NCI-H510A (cell line): ENCODE data around the gene NCAM1.

Experiments
- DNase-seq: peaks from one replicate; lab custom pipeline; 2025; lab: John Stamatoyannopoulos, UW

Gene NCAM1

DNA sequence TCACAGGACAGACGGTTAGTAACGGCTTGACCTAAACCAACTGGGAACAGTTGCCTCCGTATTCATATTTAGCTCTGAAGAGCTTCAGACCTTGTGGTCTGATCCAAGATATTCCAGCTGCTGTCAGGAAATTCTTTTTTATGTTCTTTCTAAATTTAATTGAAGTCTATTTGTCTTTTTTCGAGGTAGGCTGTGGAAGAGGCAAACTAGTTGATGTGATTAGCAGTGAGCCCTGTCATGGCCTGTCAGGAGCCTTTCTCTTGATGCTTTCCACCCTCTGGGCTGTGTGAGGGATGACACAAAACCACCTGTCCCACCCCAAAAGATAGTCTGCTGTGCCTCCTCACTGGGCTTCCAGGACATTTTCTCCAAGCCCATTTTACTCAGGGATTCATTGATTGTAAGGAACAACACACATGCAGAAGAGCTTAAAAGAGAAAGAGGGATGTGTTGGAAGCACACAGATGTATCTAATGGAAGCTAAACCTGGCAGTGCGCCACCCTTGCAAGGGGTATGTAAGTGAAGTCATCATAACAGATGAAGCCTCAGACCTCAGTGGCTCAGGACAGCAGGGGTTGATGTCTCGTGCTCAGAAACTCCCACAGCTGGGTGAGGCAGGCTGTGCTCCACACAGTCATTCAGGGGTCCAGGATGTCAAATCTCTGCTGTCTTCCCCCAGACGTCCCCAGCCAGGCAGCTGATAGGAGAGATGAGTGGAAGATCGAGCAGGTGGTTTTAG is 170.0 kb downstream of the NCAM1 start:
- no peak for DNase-seq

DNA sequence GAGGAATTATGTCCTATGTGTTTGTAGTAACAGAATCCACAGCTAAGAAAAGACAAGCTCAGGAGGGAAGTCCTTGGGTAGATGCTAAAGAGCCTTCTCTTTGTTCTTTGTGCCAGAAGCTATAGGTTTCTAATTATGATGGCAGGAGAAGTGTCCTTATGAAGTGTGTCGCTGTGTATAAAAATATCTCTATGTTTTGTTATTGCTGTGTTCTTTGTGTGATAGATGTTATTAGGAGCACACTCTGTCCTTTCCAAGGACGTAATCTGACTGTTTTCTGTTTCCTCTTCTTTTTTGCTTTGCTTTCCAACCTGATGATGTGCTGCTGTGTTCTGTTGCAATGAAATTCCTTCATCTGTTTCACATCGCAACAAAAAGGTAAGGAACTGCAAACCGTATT is 171.9 kb downstream of the NCAM1 start:
- DNase-seq = no peak

DNA sequence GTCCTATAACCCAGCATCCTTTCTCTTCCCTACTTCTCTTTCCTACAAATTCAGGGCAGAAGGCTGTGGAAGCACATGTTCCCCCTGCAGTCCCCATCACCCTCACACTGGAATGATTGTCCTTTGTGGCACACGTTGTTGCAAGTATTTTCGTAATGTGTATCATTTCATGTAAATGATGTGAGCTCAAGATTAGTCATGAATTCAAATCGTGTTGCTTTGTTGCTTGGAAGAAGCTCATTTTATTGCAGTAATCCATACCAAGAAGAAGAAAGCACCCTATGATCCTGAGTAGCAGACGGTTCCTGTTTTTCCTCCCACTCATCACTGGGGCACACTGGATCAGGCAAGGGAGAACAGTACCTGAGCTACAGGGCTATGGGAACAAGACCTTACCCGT is 173.4 kb downstream of the NCAM1 start:
- no peak for DNase-seq

DNA sequence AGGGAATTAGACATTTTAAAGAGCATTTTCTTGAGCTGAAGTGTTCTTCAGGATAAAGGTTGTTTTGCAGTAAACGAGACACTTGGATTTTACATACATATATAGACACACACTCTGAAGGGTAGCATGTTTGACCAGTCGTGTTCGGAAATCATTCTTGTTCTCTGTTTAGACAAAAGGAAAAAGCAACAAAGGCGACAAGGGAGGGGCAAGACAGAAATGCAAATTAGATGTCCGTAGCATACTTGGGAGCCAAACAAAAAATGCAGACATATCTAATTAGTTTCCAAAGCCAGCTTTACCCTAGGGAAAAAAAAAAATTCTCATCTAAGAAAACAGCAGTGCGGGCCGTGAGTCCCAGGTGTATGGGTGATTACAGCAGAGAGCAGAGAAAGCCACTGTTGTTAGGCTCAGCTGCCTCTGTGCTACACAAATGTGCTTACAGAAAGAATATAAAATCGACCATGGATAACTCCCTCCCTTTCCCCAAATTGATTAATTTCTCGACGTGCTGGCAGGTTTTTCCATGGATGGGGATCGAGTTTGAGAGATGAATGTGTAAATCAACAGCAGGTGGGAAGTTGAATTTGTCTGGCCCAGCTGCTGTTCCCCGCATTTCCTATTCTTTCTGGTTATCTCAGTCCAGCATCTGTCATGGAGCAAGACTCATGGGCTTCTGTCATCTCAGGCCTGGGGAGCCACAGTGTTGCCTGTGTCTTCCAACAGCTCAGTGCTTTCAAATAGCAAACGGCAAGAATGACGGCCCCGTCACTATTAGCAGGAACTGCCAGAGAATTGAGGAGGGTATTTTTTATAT is 176.7 kb downstream of the NCAM1 start:
- DNase-seq = no peak

DNA sequence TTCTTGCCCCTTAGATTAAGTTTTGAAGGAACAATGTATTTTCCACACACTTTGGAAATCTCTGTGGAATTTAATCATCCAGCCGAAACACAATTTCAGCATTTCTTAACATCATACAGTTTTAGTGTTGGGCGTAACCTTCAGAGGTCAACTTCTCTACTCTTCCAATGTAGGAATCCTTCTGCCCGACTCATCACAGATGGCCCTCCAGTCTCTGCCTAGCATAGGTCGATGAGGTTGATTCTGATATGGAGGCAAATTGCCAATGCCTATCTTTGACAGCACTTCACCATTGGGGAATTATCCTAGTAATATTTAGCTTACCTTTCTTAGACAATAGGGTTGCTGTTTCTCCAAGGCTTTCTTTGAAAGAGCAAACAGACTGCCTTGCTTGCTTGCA is 177.5 kb downstream of the NCAM1 start:
- DNase-seq = no peak

DNA sequence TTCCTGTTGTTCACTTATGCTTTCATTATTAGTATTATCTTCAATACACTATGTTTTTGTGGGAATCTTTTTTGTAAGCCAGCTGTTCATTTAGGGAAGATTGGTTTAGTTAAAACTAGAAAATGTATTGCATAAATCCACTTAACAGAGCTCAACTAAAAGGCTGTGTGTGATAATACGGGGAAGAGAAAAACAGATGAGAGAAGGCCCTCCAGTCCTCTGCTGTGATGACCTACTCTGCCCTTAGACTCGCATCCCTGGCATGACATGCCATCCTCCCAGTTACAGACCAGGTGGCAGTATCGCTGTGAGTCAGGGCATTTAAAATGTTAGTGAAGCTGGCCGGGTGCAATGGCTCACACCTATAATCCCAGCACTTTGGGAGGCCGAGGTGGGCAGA is 179.8 kb downstream of the NCAM1 start:
- DNase-seq = no peak

DNA sequence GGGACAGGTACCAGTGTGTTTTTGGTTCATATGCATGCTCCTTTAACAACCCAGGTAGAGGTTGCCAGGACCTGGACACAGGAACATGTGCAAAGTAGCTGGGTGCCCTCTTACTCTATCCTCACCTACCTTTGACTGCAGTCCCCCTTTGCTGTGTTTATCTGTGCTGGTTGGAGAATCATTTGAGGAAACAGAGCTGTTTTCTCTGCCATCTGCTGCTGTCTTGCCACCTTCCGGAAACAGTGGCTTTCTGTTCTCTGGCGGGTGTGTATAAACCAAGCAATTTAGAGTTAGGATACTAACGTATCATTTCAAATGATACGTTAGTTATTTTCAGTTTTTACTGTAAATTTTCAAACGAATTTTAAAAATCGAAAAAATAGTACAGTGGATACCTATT is 181.3 kb downstream of the NCAM1 start:
- no peak for DNase-seq

DNA sequence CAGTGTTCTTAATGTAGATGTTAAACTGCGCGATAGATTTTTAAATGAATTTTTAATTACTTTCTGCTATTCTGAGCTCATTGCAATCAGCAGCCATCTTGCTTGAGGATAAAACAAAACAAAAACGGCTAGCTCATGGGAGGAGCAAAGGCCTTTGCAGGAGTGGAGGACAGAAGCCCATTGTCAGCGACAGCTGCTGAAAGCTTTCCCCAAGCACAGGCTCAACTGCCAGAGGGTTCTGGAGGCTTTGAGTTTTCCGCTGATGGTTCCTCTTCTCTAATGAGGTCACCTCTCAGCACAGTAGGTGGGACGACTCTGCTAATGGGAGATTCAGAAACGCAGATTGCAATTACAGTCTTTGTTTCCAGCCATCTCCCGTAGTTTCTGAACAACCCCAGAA is 186.0 kb downstream of the NCAM1 start:
- peak; percentile 42 for DNase-seq

DNA sequence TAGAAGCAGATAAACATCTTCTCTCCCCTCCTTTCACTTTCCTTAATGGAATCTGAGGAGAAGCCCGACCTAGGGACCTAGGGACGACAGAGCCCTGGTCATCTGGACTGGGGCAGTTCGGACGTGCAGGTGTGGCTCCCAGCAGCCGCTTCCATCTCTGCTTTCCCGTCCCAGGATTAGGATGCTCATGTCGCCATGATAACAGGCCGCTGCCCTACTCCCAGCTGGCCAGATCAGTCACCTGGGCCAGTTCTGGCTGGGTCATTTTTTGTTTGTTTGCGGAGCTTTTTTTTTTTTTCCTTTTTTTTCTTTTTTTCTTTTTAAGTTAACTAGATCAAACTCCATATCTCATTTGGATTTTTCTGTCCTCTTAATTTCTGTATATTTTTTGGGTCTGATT is 186.9 kb downstream of the NCAM1 start:
- DNase-seq = no peak

DNA sequence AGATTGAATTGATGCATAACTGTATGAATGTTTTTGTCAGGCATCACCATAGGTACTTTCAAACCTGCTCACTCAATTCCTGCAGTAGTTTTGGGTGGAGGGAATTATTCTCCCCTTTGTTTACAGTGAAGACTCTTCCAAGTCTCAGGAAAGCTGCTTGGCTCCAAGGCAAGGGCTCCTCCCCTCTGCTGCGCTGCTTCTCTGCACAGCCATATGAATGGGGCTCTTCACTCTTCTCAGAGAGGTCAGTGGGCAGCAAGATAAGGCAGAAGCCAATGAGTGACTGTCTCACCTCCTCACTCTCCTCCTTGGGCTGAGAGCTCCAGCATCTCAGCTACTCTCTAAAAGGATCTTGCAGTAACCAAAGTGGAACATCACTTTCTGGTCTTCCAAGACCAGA is 187.4 kb downstream of the NCAM1 start:
- DNase-seq = no peak

DNA sequence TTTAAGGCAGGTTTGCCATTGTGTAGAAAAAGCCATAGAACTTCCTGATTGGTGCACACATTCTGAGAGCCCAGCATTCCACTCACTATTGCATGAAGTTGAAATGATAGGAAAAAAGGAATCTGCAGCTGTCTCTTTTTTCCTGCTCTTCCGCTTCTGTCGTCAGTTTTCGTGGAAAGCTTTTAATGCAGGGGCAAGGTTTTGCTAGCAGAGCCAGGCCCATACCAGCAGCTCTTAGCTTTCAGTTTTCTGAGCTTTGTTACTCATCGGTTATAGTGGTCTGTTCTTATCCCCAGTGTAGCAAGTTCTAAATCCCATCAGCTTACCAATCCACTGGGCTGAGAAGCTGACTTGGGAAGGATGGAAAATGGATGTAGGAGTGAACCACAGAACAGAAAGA is 190.3 kb downstream of the NCAM1 start:
- DNase-seq = no peak

DNA sequence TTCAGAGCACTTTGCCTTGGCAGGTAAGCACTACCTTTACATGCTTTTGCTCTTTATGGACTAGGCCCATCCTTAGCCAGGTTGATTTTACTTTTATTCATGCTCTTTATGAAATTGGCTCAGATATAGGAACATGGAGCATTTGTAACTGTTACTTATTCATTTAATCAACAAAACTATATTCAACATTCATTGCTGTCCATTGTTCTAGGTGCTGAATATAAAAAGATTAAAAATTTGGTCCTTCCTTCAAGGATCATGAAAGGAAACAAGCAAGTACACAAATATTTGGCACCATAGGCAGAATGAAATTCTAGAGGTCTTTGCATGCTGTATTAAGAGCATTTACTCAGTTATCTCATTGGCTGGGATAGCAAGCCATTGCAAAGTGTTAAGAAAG is 191.3 kb downstream of the NCAM1 start:
- no peak for DNase-seq

DNA sequence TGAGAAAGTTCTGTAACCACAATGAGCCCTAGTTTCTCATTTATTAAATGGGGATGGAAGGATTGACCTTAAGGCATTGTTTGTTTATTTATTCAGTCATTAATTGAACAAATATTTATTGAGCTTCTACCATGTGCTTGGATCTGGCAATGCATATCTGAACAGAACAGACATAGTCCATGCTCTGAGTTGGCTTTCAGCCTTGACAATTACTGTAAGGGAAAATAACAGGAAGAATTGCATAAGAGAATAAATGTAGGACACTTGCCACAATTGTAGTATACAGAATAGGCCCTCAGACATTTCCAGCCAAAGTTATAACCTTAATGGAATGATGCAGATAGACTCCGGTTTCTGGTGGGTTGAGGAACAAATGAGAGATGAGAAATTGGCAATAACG is 192.6 kb downstream of the NCAM1 start:
- DNase-seq = no peak

DNA sequence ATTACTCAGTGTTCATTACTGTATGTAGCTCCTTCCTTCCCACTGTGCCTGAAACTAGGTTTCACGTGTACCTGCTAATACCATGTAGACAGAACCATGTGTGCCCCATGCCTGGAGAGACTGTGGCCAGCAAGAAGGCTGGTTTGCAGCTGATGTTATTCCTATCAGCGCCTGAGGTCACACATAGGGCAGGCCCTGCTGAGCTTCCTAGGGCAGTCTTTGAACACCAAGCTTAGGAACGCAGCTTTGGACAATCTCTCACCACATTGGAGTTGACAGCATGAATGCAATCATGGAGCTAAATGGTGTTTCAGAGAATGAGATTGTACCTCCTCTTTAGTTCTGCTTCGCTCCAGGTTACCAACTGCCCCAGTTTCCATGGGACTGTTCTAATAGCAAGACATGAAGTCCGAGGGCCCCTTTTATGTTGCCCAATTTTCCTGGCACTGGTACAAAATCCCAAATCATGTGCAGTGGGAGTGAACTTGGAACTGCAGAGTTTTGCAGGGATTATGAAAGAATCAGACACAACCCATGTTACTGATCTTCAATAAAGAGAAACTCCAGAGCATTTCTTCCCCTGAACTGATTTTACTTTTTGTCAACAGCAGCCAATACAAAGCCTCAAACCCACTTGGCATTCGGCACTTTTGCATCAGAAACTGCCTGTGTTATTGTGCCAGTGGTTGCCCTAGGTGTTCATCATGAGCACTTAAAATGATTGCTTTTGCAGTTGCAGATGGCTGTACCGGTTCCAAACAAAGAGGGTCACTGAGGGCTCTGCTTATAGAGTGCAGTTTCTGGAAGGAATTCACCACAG is 199.0 kb downstream of the NCAM1 start:
- no peak for DNase-seq

DNA sequence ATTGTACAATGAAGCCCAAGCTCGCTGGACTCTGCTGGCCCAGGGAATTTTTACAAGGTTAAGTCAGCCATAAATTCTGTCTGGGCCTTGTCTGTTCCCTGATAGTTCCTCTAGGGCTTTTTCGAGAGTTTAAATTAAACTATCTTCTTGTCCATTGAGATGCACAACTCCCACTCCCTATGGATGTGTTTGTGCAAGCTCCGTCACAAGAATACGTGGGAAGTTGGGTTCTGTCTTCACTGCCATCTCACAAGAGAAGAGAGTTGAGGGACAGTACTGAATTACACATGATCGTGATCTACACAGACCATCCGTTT is 199.5 kb downstream of the NCAM1 start:
- DNase-seq = no peak

DNA sequence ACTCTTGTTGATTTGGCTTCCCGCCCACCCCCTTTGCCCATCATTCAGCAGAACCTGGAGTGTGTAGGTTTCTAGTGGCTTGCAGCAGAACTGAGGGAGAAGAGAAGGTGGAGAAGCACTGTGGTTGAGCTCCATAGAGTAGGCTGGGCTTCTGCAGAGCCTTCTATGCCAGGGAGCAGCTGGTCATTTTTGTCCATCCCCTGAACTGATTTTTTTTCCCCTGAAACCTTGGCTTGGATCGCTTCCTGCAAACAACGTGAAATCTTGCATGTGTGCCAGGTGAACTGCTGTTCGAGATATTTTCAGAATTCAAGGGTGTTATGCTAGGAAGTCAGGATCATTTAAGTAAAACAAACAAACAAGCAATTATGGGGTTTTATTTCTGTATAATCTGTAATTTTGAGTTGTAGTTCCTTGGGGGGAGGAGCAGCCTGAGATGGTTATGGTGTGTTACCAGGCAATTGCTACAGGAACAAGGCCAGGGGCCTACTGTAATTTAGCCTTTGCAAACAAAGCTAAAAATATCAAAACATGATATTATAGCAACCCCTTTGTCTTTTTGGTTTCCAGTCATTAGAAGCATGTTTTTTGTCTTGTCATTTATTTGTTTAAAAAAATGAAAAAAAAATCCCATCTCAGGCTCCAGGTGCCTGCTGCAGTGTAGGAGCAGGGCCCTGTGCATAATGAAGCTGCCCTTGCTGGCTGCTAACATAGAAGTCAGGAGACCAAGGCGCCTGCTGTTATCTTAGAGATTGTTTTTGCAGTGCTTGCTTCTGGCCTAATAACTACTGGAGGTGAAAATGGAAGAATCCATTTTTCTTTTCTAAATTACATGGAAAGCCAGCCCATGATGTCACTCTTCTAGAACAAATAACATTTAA is 200.7 kb downstream of the NCAM1 start:
- peak; percentile 34 for DNase-seq

DNA sequence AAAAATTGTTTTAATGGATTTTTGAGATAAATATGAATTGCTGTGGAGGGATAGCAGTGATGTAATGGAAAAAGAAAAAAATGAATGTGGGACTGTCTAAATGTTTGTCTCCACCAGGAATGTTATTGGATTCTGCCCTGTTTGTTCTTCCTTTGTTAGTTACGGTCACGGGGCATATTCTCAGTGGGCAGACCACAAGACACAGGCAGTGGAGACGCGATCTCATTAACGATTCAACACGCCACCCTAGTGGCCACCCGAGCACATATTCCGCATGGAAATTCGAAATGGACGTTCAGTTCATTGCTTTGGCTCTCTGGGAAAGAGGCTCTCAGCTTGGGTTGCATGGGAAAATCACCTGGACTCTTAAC is 201.4 kb downstream of the NCAM1 start:
- DNase-seq = no peak

DNA sequence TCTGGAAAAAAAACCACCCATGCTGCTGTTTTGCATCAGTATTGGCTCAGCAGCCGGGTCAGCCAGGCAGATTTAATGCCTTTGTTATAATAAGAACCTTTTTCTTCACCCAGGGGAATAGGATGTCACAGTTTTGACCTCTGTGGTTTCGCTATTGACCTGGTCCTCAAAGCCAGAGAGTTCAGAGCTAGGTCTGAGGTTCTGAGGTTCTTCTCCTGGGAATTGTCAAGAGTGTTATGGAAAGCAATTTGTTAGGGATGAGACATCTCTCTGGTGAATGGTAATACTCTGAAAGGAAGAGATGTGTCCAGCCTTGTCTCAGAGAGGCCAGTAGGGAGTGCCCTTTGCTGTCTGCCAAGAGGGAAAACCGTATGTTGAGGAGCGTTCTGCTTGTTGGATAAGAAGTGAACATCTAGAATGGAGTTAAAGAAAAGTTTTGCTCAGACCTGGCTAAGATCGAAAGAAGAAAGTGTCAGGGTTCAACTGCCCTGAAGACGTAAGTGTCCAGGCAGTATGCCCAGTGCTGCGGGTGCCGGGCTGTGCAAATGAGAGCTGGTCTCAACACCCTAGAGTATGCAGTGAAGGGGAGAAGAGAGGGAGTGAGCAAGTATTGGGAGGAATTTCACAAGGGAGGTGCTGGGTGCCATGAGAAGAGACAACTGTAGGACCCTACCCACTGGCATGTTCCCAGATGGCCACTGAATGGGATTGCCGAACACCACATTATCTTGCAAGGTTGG is 202.2 kb downstream of the NCAM1 start:
- DNase-seq = no peak

DNA sequence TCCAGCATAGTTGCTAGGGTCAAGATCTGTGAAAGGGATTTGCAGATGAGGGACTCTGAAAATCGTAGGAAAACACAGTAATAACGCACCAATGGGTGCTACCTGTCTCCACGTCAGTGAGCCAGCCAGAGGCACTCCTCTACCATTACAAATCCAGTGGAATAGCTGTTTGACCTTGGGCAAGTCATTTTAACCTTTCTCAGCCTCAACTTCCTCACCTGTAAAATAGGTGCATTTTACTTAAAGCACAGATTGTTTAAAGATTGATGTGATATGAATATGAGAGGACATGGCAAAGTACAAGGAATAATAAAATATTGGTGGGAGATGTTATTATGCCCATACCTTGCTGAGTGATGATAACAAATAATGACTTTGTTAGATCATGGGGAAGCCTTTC is 205.1 kb downstream of the NCAM1 start:
- DNase-seq = no peak

DNA sequence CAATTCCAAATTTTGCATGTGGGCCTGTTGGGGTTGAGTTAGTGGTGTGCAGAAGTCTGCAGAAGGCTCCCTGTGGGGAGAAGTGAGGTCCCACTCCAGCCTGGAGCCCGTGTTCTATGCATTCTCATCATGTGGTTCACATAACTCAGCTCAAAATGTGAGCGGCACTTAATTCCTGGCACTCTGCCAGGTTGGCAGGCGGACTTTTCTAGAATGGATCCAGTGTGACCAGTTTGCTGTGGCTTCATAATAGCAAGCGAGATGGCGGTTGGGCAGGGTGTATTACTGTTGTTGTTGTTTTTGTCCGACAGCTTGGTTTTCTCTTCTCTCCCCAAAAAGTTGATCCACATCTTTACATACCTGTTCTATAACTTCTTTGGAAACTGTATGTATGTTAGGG is 206.4 kb downstream of the NCAM1 start:
- DNase-seq = peak; percentile 7
